Measurements from ENCODE around the gene NRL. TPM values are rescaled to one million over a fixed set of nuclear protein-coding genes. Genes with fewer than 3 reads are reported as not detected.
A peak's percentile ranks its signal among the peaks of the same experiment; 100 is the strongest.

The NRL gene
- total and polyA plus RNA-seq, 7 donors: 1.2 to 5.1 (median 2.4) TPM

DNA sequence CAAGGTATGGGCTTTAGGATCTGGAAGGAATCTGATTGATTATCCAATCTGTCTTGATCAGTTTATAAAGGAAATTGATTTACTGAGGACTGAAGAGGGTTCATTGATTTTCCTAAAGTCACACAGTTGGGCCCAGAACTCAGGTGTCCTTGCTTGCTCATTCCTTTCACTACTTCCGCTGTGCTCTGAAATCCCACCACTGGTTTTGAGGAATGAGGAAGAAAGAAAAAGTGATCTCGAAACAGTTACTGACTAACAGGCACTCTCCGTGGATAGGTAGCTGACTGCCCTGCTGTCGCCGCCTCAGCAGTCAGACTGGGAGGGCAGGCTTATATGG lies 15.6 kb upstream of the NRL start, which contains the start of gene FITM1:
Gene FITM1, plus strand, starts transcription at position 280 of the 337 bp plus-strand sequence. CDS start 905 bp downstream, outside the sequence.
- Histone ChIP-seq H3K9me3 (no peaks in the 10 kb centered on the region), H3K27me3 (ENCODE audit: insufficient read depth in 3 of 3, low read length in 2 of 3) (no peaks in the 10 kb centered on the region), H3K36me3 (ENCODE audit: insufficient read depth in 1 of 2, low read depth in 1 of 2) (no peaks in the 10 kb centered on the region), H3K4me1 (peaks cover 26% of the 10 kb centered on the region), H3K4me3 (peak within 1 kb of the TSS; percentile 68), H3K27ac (peak within 1 kb of the TSS; percentile 96)
- intact Hi-C loops (cut with DNase I): no loop called here
- TF ChIP-seq, protein P1, sequence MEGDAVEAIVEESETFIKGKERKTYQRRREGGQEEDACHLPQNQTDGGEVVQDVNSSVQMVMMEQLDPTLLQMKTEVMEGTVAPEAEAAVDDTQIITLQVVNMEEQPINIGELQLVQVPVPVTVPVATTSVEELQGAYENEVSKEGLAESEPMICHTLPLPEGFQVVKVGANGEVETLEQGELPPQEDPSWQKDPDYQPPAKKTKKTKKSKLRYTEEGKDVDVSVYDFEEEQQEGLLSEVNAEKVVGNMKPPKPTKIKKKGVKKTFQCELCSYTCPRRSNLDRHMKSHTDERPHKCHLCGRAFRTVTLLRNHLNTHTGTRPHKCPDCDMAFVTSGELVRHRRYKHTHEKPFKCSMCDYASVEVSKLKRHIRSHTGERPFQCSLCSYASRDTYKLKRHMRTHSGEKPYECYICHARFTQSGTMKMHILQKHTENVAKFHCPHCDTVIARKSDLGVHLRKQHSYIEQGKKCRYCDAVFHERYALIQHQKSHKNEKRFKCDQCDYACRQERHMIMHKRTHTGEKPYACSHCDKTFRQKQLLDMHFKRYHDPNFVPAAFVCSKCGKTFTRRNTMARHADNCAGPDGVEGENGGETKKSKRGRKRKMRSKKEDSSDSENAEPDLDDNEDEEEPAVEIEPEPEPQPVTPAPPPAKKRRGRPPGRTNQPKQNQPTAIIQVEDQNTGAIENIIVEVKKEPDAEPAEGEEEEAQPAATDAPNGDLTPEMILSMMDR (IDR thresholded peaks at IDR 0.05): no peak
- ATAC-seq (peak in 1 of 4 donors; percentile 21), DNase-seq (no peak)
- 65 to 85% (median 71%) methylated on average over 5 of the region's 5 CpGs for WGBS, 3 donors

DNA sequence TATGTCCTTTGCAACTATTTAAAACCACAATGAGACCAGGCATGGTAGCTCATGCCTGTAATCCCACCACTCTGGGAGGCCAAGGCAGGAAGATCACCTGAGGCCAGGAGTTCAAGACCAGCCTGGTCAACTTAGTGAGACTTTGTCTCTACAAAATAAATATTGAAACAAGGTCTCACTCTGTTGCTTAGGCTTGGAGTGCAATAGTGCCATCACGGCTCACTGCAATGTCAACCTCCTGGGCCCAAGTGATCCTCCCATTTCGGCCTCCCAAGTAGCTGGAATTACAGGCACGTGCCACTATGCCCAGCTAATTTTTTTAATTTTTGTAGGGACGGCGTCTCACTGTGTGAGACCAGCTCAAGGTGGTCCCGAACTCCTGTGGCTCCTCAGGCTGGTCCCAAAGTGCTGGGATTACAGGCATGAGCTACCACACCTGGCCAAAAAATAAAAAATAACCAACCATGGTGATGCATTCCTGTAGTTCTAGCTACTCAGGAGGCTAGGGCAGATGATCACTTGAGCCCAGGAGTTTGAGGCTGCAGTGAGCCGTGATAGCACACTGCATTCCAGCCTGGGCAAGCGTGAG lies 14.8 kb upstream of the NRL start:
- ATAC-seq: no peak
- peak overlapping the region; percentile 96 for H3K27ac ChIP-seq
- no peak for DNase-seq

GRCh38 chr14:24127673-24128072 lies 12.9 kb upstream of the NRL start:
- 80 to 93% (median 82%) methylated on average over 2 of the region's 2 CpGs for WGBS, 3 donors
- H3K27me3 ChIP-seq (ENCODE audit: insufficient read depth in 3 of 3, low read length in 2 of 3): no peaks in the 10 kb centered on the region
- peaks cover 0 to 18% of the 10 kb centered on the region in 2 donors for H3K36me3 ChIP-seq (ENCODE audit: insufficient read depth in 1 of 2, low read depth in 1 of 2)
- H3K9me3 ChIP-seq: no peaks in the 10 kb centered on the region
- H3K27ac ChIP-seq: no peak overlapping the region
- DNase-seq (no peak), ATAC-seq (no peak)
- H3K4me3 ChIP-seq: no peak overlapping the region
- intact Hi-C loops (cut with DNase I): no loop called here
- TF ChIP-seq, protein P1 (IDR thresholded peaks at IDR 0.05): no peak
- H3K4me1 ChIP-seq: peaks cover 13% of the 10 kb centered on the region

More for the DNA sequence above, 14.8 kb upstream of the NRL start:
- no peaks in the 10 kb centered on the region for H3K9me3 ChIP-seq
- H3K27me3 ChIP-seq (ENCODE audit: insufficient read depth in 3 of 3, low read length in 2 of 3): no peaks in the 10 kb centered on the region
- TF ChIP-seq, protein P1 (IDR thresholded peaks at IDR 0.05): no peak
- WGBS, 3 donors: 84 to 95% (median 86%) methylated on average over 8 of the region's 8 CpGs
- H3K4me1 ChIP-seq: peaks cover 24% of the 10 kb centered on the region
- no peak overlapping the region for H3K4me3 ChIP-seq
- intact Hi-C loops (cut with DNase I): no loop called here
- H3K36me3 ChIP-seq (ENCODE audit: insufficient read depth in 1 of 2, low read depth in 1 of 2): peaks cover 0 to under 1% of the 10 kb centered on the region in 2 donors

DNA sequence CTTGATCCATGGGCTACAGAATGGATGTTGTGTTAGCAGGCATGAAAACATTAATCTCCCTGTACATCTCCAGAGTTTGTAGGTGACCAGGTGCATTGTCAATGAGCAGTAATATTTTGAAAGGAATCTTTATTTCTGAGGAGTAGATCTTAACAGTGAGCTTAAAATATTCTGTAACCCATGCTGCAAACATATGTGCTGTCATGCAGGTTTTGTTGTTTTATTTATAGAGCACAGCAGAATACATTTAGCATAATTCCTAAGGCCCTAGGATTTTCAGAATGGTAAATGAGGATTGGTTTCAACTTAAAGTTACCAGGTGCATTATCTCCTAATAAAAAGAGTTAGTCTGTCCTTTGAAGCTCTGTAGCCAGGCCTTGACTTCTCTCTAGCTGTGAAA lies 12.2 kb upstream of the NRL start:
- Histone ChIP-seq H3K27ac (no peak overlapping the region), H3K4me3 (no peak overlapping the region), H3K27me3 (ENCODE audit: insufficient read depth in 3 of 3, low read length in 2 of 3) (no peaks in the 10 kb centered on the region), H3K4me1 (peaks cover 9% of the 10 kb centered on the region), H3K36me3 (ENCODE audit: insufficient read depth in 1 of 2, low read depth in 1 of 2) (peaks cover 0 to 25% of the 10 kb centered on the region in 2 donors), H3K9me3 (no peaks in the 10 kb centered on the region)
- intact Hi-C loops (cut with DNase I): no loop called here
- no peak for DNase-seq
- TF ChIP-seq, protein P1 (IDR thresholded peaks at IDR 0.05): no peak
- ATAC-seq: no peak
